Measurements from ENCODE around the gene SNRPA.
"Not testable (repeated sequence)": the region's sequence is repeated elsewhere in the genome, so short reads cannot be mapped to it uniquely, and the experiment has no call there.

The SNRPA gene

GRCh38 chr19:40802300-40803169 lies 51.5 kb downstream of the SNRPA start:
- no peak for DNase-seq

GRCh38 chr19:40803170-40803856 lies 52.3 kb downstream of the SNRPA start:
- no peak for DNase-seq

GRCh38 chr19:40803857-40804782 lies 53.1 kb downstream of the SNRPA start:
- no peak for DNase-seq

GRCh38 chr19:40804783-40805242 lies 53.8 kb downstream of the SNRPA start:
- no peak for DNase-seq

GRCh38 chr19:40805258-40805868 lies 54.4 kb downstream of the SNRPA start:
- DNase-seq: no peak

DNA sequence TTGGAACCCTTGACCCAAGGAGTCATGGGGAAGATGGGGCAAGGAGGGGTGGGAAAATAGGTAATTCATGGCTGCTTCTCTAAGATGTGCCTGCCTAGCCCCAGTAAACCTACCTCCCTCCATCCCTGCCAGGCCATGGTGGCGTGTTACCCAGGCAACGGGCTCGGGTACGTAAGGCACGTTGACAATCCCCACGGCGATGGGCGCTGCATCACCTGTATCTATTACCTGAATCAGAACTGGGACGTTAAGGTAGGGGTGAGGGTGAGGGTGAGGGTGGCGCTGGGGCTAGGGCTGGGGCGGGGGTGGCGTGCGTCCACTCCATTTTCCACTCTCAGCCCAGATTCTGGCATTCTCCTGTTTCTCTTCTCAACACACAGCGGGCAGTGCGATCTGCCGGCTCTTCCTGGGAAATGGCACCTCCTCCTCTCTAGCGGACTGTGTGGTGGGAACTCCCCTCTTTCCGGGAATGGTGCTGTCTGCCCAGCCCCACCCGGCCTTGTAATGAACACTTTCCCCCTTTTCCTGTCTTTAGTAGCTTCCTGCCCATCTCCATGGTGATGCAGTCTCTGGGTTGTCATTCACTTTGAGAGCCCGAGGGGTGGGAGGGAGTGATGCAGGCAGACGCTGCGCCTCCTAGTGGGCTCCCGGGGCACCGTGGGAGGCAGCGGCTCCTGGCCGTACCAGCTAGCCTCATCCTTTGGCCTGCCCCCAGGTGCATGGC lies 55.6 kb downstream of the SNRPA start:
- no peak for DNase-seq

GRCh38 chr19:40807147-40808020 lies 56.4 kb downstream of the SNRPA start:
- DNase-seq: no peak

DNA sequence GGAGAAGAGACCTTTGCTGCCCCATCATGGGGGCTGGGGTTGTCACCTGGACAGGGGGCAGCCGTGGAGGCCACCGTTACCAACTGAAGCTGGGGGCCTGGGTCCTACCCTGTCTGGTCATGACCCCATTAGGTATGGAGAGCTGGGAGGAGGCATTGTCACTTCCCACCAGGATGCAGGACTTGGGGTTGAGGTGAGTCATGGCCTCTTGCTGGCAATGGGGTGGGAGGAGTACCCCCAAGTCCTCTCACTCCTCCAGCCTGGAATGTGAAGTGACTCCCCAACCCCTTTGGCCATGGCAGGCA lies 57.0 kb downstream of the SNRPA start:
- no peak for DNase-seq

- DNase-seq: no peak
These were observed 57.5 kb downstream of the SNRPA start for GRCh38 chr19:40808497-40808896.

DNA sequence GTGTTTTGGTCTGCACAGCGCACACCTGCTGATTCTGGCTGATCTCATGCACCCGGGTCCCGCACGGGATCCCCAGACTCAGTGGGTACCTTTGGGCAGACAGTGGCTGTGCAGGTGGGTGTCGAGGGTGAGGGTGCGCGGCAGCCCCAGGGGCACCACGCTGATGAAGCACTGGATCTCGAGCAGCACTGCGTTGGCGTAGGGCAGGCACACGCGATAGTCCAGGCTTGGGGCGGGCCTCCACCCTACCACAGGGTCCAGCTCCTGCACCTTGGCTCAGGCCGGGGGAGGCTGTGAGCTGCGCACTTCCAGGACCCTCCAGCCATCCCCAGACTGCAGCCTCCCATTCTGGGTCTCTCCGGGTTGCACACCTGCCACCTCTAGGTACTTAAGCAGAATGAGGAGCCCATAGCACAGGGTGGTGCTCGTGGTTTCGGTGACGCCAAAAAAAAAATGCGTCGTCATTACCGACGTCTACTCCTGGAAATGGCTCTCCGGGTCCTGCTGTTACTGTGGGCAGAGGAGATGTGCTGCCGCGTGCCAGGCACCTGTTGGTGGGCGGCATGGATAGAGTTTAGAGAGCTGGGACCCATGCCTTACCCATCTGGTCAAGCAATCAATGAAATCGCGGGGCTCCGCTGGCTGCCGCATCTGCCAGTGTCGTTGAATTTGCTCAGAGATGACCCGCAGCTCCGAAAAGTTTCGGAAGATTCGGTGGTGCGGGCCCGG lies 58.5 kb downstream of the SNRPA start:
- DNase-seq: no peak

DNA sequence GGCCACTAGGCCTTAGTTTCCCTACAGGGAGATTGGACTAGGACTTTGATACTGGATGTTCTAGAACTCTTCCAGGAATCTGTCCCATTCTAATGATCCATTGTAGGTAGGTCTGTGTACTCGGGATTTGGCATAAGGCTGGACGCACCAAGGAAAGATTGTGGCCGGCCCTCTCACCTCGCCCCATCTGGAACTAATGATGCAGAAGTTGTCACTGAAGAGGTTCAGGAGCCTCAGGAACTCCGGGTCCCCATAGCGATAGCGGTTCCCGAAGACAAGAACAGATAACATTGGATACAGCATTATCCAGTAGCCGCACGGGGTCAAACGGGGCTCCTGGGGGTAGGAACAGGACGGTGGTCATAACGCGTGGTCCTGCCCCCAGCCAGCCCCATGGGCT lies 59.2 kb downstream of the SNRPA start:
- no peak for DNase-seq

DNA sequence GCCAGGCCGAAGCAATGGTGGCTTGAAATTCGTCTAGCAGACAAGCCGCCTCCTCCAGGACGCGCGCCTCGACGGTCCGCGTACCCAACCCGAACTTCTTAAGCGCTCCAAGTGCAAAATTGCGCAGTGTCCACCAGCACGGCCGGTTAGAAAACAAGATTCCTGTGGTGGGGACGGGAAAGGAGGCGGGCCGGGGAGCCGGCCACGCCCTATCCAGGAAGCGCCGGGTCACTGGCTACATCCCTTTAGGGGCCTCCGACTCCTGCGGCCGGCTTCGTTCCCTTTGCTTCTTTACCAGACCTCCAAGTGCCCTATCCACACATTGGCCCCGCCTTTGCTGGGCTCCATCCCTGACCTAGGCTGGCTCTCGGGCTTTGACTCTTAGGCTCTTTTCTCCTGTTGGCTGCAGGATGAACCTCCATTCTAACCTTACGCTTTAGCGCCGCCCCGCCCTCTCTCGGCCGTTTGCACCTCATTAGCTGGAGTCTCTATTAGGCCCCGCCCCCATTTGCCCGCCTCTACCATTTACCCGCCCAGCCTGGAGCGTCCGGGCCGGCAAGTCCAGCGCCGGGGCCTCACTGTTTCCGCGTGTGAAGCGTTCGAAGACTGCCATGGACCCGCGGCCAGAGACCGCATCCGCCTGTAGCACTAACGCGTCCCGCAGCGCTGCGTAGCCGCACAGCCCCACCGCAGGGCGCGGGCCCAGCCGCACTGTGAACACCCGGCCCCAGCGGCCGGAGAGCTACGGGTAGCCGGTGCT lies 59.8 kb downstream of the SNRPA start:
- not testable (repeated sequence) for DNase-seq

DNA sequence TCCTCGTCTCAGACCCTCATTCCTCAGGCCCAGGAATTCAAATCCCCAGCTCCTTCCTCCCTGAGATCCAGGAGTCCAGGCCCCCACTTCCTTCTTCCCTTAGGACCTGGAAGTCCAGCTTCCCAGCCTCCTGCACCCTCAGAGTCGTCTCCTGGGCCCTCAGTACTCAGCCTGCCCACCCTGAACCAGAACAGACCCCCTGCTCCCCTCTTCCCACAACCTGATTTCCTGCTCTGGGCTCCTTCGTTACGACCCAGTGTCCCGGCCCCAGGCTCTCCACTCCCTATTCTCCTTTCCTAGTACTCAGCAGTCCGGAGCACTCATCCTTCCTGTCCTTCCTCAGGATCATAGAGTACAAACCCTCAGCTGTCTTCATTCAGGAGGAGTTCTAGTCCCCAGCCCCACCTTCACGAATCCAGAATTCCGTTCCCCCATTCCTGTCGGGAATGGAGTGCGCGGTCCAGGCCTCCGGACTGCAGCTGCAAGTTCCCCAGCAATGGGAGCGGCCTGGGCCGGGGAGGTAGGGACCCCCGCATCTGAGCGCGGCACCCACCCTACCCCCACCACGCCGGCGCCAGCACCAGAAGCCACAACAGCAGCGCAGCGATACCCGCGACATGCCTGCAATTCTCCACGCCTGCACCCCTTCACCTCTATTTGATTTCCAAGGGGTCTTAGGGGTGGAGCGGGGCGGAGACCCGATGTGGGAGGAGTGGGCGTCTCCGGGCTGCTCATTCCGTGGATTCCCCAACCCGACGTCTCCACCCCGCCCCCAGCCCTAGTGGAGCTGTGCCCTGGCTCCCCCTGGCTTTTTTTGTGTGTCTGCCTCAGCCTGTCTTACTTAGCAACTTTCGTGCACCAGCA lies 60.7 kb downstream of the SNRPA start:
- no peak for DNase-seq

DNA sequence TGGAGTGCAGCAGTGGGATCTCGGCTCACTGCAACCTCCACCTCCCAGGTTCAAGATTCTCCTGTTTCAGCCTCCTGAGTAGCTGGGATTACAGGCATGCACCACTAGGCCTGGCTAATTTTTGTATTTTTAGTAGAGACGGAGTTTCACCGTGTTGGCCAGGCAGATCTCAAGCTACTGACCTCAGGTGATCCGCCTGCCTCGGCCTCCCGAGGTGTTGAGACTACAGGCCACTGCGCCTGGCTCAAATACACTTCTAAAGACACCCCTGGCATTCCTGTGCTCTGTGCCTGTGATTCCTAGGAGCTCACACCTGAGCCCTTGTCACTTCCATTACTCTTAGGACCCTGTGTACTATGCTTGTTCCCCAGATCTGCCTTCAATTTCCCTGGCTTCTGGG lies 61.6 kb downstream of the SNRPA start:
- not testable (repeated sequence) for DNase-seq

DNA sequence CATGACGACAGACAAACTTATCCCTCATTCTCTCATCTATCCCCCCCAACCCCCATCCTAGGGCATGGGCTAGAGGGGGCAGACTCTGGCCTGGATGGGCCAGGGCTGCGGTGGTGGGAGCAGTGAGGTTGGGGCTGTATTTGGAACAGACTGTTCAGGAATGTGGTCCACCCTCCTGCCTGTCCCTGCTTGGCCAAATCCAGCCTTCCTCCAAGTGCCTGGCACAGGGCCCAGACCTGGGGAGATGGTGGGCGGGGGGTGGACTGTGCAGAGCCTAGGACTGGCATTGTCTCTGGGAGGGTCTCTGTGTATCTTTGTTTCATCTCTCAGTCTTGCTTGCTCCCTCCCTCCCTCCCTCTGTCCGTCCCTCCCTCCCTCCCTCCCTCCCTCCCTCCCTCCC lies 62.2 kb downstream of the SNRPA start:
- DNase-seq: no peak

Measured in KG1 (cell line).